HepG2 (cell line): ENCODE results near the gene TSHZ2. TPM values are rescaled to one million over a fixed set of nuclear protein-coding genes. Genes with fewer than 3 reads are reported as not detected.

ENCODE experiments used
- ATAC-seq: fragments of 200-7000 bp; cut with Tn5 transposase; 3 replicates; pipeline ENCODE4 v1.9.1; 2020; ENCODE audit warnings: mild to moderate bottlenecking, moderate library complexity
- BruUV-seq: library from RNA; stranded (reverse); fragments of 400-500 nt; replicated peaks from 2 replicates; lab custom pipeline; 2021; lab: Mats Ljungman, UMichigan
- CTCF ChIA-PET: fragments of 300-600 bp; formaldehyde crosslinking; extraction: SDS; loops from one replicate; lab custom pipeline; 2021; ENCODE audit warnings: low total read pairs, inconsistent platforms, low intra/inter-chr PET ratio; lab: Yijun Ruan, JAX
- POLR2A ChIA-PET: fragments of 350-600 bp; sonication (Branson Sonifier 250); formaldehyde crosslinking; loops from one replicate; lab custom pipeline; 2020; ENCODE audit warnings: antibody characterized with exemption, inconsistent platforms; lab: Yijun Ruan, JAX
- DNase-seq: peaks from one replicate; pipeline ENCODE4 v3.0.0-alpha.2; 2015; ENCODE audit warnings: low spot score
- FAIRE-seq: peaks from 3 replicates; lab custom pipeline; 2011; peaks lifted over from hg19 to GRCh38; lab: Jason Lieb, UNC
- H2AFZ ChIP-seq: one replicate; pipeline ENCODE4 v1.6.1; 2011; ENCODE audit warnings: low read length, inconsistent platforms
- H3K27ac ChIP-seq: fragments of 300-600 bp; 3 replicates; pipeline ENCODE4 v1.8.0; 2011; ENCODE audit warnings: mixed run types, mild to moderate bottlenecking, mixed read lengths, low read length, inconsistent platforms; ENCODE audit not compliant: insufficient read depth; ENCODE audit errors: extremely low read length
- H3K27me3 ChIP-seq, 2 experiments: fragments of 200-600 bp in 1 of 2; 2 replicates in 1 of 2; 3 replicates in 1 of 2; pipeline versions ENCODE4 v1.6.0 to v1.8.0; 2011; ENCODE audit warnings: low read length in 2 of 2, mild to moderate bottlenecking in 2 of 2, moderate library complexity in 2 of 2, inconsistent platforms in 1 of 2; ENCODE audit not compliant: insufficient read depth in 2 of 2, control insufficient read depth in 1 of 2
- H3K36me3 ChIP-seq, 2 experiments: fragments of 200-600 bp in 1 of 2; replicated peaks in 1 of 2; 2 replicates in 1 of 2; 3 replicates in 1 of 2; pipeline versions ENCODE4 v1.5.1 to v1.8.0; 2011; ENCODE audit warnings: low read length in 2 of 2, inconsistent platforms in 1 of 2; ENCODE audit not compliant: insufficient read depth in 2 of 2, control insufficient read depth in 1 of 2
- H3K4me1 ChIP-seq: 2 replicates; pipeline ENCODE4 v1.5.1; 2012; ENCODE audit warnings: low read length, inconsistent platforms; ENCODE audit not compliant: insufficient read depth
- H3K4me2 ChIP-seq: 2 replicates; pipeline ENCODE4 v1.6.0; 2011; ENCODE audit warnings: low read depth, low read length, inconsistent platforms
- H3K4me3 ChIP-seq, 3 experiments: fragments of 200-600 bp in 1 of 3; sonication (generic), shearing (Covaris generic) in 1 of 3; replicated peaks in 1 of 3; 2 replicates each; pipeline ENCODE4 v1.5.1; 2011 to 2016; ENCODE audit warnings: low read length in 3 of 3, inconsistent platforms in 2 of 3, low read depth in 2 of 3, mild to moderate bottlenecking in 2 of 3, control low read depth in 1 of 3, mixed read lengths in 1 of 3; ENCODE audit not compliant: insufficient read depth in 1 of 3
- H3K79me2 ChIP-seq: one replicate; pipeline ENCODE4 v1.6.1; 2011; ENCODE audit warnings: low read length, inconsistent platforms; ENCODE audit not compliant: insufficient read depth
- H3K9ac ChIP-seq: 2 replicates; pipeline ENCODE4 v1.6.0; 2011; ENCODE audit warnings: mild to moderate bottlenecking, low read depth, low read length, inconsistent platforms; ENCODE audit not compliant: insufficient read depth
- H3K9me3 ChIP-seq: 2 replicates; pipeline ENCODE4 v1.5.1; 2012; ENCODE audit warnings: mild to moderate bottlenecking, low read length
- H4K20me1 ChIP-seq: 2 replicates; pipeline ENCODE4 v1.6.0; 2011; ENCODE audit warnings: inconsistent platforms, mild to moderate bottlenecking, low read length, moderate library complexity; ENCODE audit not compliant: insufficient read depth
- FOXM1 ChIP-seq: sonication (generic); formaldehyde crosslinking; IDR thresholded peaks from 2 replicates; pipeline ENCODE4 v1.5.0; 2020; ENCODE audit warnings: missing genetic modification reagents
- HOXA7 ChIP-seq: sonication (generic); formaldehyde crosslinking; IDR thresholded peaks from 2 replicates; pipeline ENCODE4 v1.8.1; 2022; ENCODE audit warnings: mild to moderate bottlenecking, missing genetic modification reagents, moderate library complexity
- MLXIP ChIP-seq: sonication (generic); formaldehyde crosslinking; IDR thresholded peaks from 2 replicates; pipeline ENCODE4 v1.9.0; 2021; ENCODE audit warnings: missing genetic modification reagents, borderline replicate concordance
- POLR2G ChIP-seq: fragments of 200-400 bp; formaldehyde crosslinking; IDR thresholded peaks from 2 replicates; pipeline ENCODE4 v1.6.1; 2018; ENCODE audit warnings: mild to moderate bottlenecking, low read depth, low read length, moderate library complexity
- RARA ChIP-seq: IDR thresholded peaks from 2 replicates; pipeline ENCODE4 v1.6.1; 2016; ENCODE audit warnings: missing genetic modification reagents, missing compliant biosample characterization
- TBX3 ChIP-seq: fragments of 450-650 bp; IDR thresholded peaks from 2 replicates; pipeline ENCODE4 v1.6.1; 2017; ENCODE audit warnings: antibody characterized with exemption, mild to moderate bottlenecking, inconsistent platforms, borderline replicate concordance
- U2AF2 ChIP-seq: fragments of 200-400 bp; formaldehyde crosslinking; IDR thresholded peaks from 2 replicates; pipeline ENCODE4 v1.6.1; 2017; ENCODE audit warnings: low read depth, mild to moderate bottlenecking, low read length
- ZNF143 ChIP-seq: sonication (generic); formaldehyde crosslinking; IDR thresholded peaks from 2 replicates; pipeline ENCODE4 v1.4.0; 2020; ENCODE audit warnings: missing genetic modification reagents
- ZNF34 ChIP-seq: sonication (generic); formaldehyde crosslinking; IDR thresholded peaks from 2 replicates; pipeline ENCODE4 v1.4.0; 2020; ENCODE audit warnings: mild to moderate bottlenecking, missing genetic modification reagents, borderline replicate concordance
- ZNF44 ChIP-seq: sonication (generic); formaldehyde crosslinking; IDR thresholded peaks from 2 replicates; pipeline ENCODE4 v1.5.1; 2020; ENCODE audit warnings: mild to moderate bottlenecking, missing genetic modification reagents
- ZNF605 ChIP-seq: sonication (generic); formaldehyde crosslinking; IDR thresholded peaks from 2 replicates; pipeline ENCODE4 v1.8.0; 2022; ENCODE audit warnings: mild to moderate bottlenecking, missing genetic modification reagents
- WGBS: methylation state at CpG from one replicate; pipeline ENCODE4 v1.1.6; 2017; ENCODE audit warnings: low lambda C conversion rate; 5-methylcytosine and 5-hydroxymethylcytosine counted together
- in situ Hi-C: cut with HindIII; loops from 2 replicates; pipeline ENCODE4 v1.10.0; 2017; ENCODE audit warnings: low pct_unique_long_range_greater_than_20kb; ENCODE audit not compliant: extremely low pct_ligation_motif_present
- intact Hi-C: fragments of 100-400 bp; cut with micrococcal nuclease; formaldehyde crosslinking; loops from one replicate; pipeline ENCODE4 v1.10.0; 2022; ENCODE audit not compliant: unreplicated experiment
- polyA plus RNA-seq, 8 experiments: library from polyadenylated mRNA; depleted of rRNA in 3 of 8; stranded (reverse) in 7 of 8; unstranded in 1 of 8; fragments of >200 nt; fragmentation: Illumina TruSeq in 4 of 8; extraction: Trizol in 4 of 8; gene quantifications; 2 replicates each; pipeline versions ENCODE4 v1.2.1 to v1.2.3, GENCODE V29; 2011 to 2016; ENCODE audit warnings: low read depth in 4 of 8, missing spikeins in 1 of 8, mixed read lengths in 1 of 8; ENCODE audit not compliant: insufficient read depth in 1 of 8
- total RNA-seq, 5 experiments: library from RNA; depleted of rRNA; stranded (reverse); fragments of >200 nt; fragmentation: Illumina TruSeq; extraction: Trizol; gene quantifications; 2 replicates each; pipeline ENCODE4 v1.2.3, GENCODE V29; 2016; ENCODE audit warnings: low read depth in 1 of 5
- TF ChIP-seq, protein P1 (sequence below): sonication (generic); formaldehyde crosslinking; IDR thresholded peaks from 2 replicates; pipeline ENCODE4 v1.4.0; 2020; ENCODE audit warnings: missing genetic modification reagents
- TF ChIP-seq, protein P2 (sequence below): sonication (generic); formaldehyde crosslinking; IDR thresholded peaks from 2 replicates; pipeline ENCODE4 v1.4.0; 2020; ENCODE audit warnings: mild to moderate bottlenecking, missing genetic modification reagents

The TSHZ2 gene
- total and polyA plus RNA-seq, 2 of the 13 experiments (the other 11 are each of a cell fraction or from before 2014, with no cell fraction given): 0.01 TPM; not detected in 1

DNA sequence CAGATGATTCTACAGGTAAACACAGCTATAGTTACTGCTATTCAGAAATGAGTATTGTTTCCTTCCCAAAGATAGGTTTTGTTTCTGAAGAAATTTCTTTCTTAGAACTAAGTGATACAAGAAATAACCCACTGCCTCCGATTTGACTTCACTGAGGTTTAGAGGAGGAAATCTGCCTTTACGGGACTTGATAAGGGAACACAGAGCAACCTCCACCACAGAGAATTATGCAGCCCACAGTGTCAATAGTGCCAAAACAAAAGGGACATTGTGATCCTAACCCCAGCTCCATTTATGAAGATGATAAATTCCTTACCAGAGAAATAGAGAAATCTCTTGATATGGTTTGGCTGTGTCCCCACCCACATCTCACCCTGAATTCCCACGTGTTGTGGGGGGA lies 456.8 kb downstream of the TSHZ2 start:
- peak; percentile 43; the same call in 1 of the 3 replicates for ATAC-seq
- Histone ChIP-seq H3K9ac (no peak overlapping the region), H4K20me1 (no peaks in the 10 kb centered on the region), H3K36me3 (no peaks in the 10 kb centered on the region), H3K9me3 (no peaks in the 10 kb centered on the region), H3K27me3 (no peaks in the 10 kb centered on the region), H3K79me2 (no peaks in the 10 kb centered on the region), H3K4me1 (peaks cover 19% of the 10 kb centered on the region), H3K4me2 (no peak overlapping the region), H3K4me3 (no peak overlapping the region), H3K27ac (no peak overlapping the region)
- no peak for FAIRE-seq
- CTCF ChIA-PET: no interaction called here
- POLR2A ChIA-PET: no interaction called here
- 21% methylated on average over 3 of the region's 3 CpGs for WGBS
- intact Hi-C loops: no loop called here
- in situ Hi-C loops: no loop called here
- TF ChIP-seq ZNF34 (CRISPR knock-in tag) (no peak), FOXM1 (CRISPR knock-in tag) (no peak), U2AF2 (no peak), RARA (CRISPR knock-in tag) (no peak), POLR2G (no peak), ZNF605 (CRISPR knock-in tag) (no peak), HOXA7 (no peak), TBX3 (no peak), MLXIP (no peak), ZNF143 (CRISPR knock-in tag) (no peak), ZNF44 (no peak)
- TF ChIP-seq, protein P1, sequence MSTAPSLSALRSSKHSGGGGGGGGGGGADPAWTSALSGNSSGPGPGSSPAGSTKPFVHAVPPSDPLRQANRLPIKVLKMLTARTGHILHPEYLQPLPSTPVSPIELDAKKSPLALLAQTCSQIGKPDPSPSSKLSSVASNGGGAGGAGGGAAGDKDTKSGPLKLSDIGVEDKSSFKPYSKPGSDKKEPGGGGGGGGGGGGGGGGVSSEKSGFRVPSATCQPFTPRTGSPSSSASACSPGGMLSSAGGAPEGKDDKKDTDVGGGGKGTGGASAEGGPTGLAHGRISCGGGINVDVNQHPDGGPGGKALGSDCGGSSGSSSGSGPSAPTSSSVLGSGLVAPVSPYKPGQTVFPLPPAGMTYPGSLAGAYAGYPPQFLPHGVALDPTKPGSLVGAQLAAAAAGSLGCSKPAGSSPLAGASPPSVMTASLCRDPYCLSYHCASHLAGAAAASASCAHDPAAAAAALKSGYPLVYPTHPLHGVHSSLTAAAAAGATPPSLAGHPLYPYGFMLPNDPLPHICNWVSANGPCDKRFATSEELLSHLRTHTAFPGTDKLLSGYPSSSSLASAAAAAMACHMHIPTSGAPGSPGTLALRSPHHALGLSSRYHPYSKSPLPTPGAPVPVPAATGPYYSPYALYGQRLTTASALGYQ (CRISPR knock-in tag): no peak
- TF ChIP-seq, protein P2, sequence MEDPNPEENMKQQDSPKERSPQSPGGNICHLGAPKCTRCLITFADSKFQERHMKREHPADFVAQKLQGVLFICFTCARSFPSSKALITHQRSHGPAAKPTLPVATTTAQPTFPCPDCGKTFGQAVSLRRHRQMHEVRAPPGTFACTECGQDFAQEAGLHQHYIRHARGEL (CRISPR knock-in tag): no peak
- TF ChIP-seq, all 625 proteins: peak for 0
- no peak overlapping the region for H2AFZ ChIP-seq
- no TSS peak for BruUV-seq
- DNase-seq: no peak
